ENCODE measurements around the gene KRT7.

KRT7 gene

GRCh38 chr12:52258335-52258901 lies 25.4 kb downstream of the KRT7 start:
- no peak for DNase-seq

GRCh38 chr12:52259657-52260243 lies 26.7 kb downstream of the KRT7 start:
- no peak for DNase-seq

GRCh38 chr12:52260361-52261207 lies 27.5 kb downstream of the KRT7 start:
- DNase-seq = no peak

GRCh38 chr12:52261208-52261484 lies 28.1 kb downstream of the KRT7 start:
- no peak for DNase-seq

GRCh38 chr12:52262286-52262685 lies 29.2 kb downstream of the KRT7 start:
- DNase-seq = no peak

- DNase-seq = no peak
These were observed 30.9 kb downstream of the KRT7 start for GRCh38 chr12:52263761-52264434.

DNA sequence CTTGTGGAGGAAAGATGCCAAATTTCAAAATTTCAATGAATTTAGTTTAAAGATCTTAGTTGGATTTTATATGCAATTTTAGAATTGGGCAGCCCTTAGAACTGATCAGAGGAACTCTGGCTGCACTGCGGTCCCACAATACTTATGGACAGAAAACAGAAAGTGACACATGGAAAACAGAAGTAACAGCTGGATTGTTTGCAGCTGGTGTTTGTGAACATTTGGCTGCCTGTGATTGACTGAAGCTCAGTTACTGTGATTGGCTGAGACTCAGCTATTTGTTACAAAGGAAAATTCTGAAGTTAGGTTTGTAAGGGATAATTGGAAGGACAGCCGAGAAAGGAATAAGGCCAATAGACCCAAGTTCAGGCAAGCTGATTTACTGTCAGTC lies 31.4 kb downstream of the KRT7 start:
- no peak for DNase-seq

GRCh38 chr12:52266514-52266913 lies 33.5 kb downstream of the KRT7 start:
- DNase-seq = no peak

- DNase-seq = no peak
These were observed 34.2 kb downstream of the KRT7 start for GRCh38 chr12:52267266-52267665.

DNA sequence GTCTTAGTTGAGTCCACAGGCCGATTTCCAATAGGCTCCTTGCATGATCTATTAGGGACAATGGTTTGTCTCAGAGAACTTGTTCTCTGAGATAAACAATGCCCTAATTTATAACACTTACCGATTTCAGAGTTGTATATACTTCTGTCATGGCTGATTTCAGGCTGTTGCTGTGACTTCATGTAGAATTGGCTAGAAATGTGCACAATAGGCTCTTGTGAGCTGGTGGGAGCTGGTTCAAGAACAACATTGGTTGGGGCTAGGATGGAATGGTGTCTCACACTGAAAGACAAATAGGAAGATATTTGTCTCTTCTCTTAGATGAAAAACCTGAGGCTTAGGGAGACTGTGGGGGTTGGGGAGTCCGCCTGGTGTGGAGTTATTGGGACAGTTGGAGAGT lies 34.7 kb downstream of the KRT7 start:
- no peak for DNase-seq

DNA sequence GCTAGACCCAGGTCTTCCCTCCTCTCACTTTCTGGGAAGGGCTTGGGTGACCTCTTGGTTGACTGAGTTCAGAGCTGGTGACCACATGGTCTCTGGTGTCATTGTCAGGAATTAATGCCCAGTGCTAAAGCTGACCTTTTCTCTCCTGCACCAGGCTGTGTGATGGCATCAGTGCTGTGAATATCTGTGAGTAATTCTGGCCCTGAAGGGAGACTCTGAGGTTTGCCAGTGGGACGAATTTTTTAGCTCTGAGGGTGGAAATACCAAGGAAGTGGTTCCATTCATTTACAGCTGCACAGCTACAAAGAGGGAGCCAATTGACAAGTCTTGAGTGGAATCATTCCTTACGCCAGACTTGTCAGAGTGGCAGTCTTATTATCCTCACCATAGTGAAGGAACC lies 35.2 kb downstream of the KRT7 start:
- no peak for DNase-seq

DNA sequence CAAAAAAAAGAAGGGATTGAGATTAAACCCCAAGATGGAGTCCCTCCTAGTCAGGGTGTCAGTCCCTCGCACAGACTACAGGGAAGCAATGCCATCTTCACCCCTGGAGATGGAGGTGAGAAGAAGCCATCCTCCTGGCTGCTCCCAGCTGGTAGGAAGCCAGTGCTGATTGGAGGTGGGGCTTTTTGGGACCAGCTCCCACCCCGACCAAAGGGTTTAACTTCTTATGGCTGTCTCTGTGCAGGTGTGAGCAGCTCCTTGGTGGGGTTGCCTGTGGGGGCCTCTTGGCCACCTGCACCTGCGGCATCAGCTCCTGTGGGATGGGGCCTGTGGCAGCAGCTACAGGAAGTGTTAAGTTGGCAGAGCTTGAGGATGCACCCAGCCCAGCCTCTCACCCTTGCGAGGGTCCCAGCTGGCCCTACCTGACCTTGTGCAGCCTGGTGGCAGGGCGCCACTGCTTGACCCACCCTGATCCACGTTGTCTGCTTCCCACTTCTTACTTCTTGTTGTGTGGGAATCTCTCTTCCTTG lies 37.6 kb downstream of the KRT7 start:
- DNase-seq = no peak

- no peak for DNase-seq
These were observed 38.1 kb downstream of the KRT7 start for GRCh38 chr12:52271158-52271557.

GRCh38 chr12:52274521-52275120 lies 41.6 kb downstream of the KRT7 start, which contains the start of gene KRT86:
TSS of gene KRT86 (plus strand) at chr12:52274645. CDS start at chr12:52301917, 27,272 bp downstream.
- DNase-seq = no peak

GRCh38 chr12:52275686-52276085 lies 42.6 kb downstream of the KRT7 start:
- no peak for DNase-seq

DNA sequence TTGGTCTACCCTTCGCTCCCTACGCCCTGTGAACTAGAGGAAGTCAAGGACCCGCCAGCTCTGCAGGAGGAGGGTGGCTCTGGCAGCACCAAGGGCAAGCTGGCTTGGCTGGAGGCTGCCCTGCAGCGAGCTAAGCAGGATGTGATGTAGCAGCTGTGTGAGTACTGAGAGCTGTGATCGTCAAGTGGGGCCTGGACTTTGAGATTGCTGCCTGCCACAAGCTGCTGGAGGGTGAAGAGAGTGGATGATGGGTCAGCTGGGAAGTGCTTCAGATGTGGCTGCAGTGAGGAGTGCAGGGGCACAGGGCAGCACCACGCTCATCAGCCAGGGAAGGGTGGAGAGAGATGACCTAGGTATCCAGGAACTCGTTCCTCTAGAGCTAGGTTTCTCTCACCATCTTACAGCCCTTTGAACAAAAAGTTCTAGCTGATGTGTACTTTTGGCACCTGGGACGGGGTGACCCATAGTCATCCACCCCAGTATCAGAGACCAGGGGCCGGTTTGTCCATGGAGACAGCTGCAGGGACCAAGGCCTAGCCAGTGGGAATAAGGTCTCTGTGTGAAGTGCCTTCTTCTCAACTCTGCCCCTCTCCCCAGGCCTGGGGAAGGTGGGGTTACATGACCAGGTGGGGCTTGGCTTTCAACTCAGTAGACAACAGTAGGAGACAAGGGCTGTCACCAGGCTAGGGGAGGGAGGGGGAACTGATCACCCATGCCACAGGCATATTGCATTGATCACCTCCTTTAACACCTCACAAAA lies 44.6 kb downstream of the KRT7 start:
- no peak for DNase-seq

DNA sequence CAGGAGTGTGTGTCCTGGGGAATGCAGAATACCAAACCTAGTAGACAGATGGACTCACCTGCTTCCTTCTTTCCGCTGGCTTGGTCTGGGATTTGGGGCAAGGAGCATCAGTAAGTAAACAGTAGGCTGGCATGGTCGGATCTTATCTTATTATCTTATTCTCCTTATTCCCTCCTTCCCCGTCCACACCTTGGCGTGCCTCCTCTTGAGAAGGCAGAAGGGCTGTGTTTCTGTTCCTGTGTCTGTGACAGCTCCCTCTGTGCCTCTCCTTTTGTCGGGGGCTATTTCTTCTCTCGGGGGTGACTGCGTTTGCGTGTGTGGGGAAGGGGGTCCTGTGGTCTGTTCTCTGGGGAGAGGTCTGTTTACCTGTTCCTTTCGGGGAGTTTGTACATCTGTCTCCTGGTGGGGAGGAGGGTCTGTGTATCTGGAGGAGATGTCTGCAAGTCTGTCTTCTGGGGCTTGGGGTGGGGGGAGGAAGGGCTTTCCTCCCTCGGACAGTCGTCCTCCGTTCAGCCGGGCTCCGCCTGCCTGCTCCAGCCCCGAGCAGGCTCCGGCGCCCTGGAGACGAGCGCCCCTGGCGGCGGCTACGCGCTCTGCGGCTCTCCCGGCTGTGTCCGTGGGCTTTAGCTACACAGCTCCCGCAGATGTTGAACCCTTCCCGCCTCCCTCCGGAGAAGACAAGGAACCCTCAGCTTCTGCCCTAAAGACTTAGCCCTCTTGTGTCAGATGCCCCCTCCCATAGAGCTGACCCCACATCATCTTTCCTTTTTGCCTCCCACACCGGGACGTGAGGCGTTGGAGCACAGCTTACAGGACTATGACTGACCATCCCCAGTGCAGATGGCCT lies 45.8 kb downstream of the KRT7 start:
- peak; percentile 64 for DNase-seq

DNA sequence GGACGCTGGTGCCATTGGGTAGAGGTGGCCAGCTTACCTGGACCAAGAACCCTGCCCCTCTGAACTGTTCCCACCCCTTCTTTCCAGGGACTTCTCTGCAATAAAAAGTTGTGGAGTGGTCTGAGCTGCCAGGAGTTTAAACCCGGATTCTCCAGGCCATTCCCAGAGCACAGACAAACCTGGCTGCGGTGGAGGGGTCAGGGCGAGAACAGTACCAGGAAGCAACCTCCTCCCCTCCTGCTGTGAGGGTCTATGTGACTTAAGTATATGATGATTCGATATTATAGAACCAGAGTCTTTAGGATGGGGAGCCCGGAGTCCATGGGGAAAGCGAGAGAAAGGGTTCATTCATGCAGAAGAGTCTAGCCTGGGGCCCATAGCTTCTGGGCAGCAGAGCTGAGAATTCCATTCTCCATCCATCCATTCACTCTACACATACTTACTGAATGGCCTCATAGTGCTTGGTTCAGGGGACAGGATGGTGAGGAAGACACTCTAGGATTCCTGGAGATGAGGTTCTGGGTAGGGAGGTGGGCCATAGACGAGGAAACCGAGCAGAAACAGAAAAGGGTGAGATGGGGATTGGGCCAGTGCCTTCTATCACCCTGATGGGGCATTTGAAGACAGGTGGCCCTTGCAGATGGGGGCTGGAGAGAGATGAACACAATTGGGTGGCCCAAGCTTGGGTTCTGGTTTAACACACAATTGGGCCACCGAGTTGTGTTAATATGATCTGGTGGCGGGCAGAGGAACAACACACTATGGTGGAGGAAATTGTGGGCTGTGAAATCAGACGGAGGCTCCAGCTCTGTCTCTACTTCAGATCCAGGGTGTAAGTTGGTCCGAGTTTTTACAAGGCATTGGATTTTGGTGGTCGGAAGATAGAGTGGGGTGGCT lies 46.6 kb downstream of the KRT7 start:
- DNase-seq = no peak

- DNase-seq = no peak
These were observed 47.3 kb downstream of the KRT7 start for GRCh38 chr12:52280319-52280795.
